Lower leg skin (tissue), 3 donors: Measurements from ENCODE around the gene NCAPG2.

ENCODE experiments used
- CTCF ChIP-seq, 3 donors: fragments of 450-650 bp; IDR thresholded peaks; one replicate each; pipeline ENCODE4 v1.5.1; 2016; ENCODE audit warnings: antibody characterized with exemption in 3 of 3, mild to moderate bottlenecking in 3 of 3, moderate library complexity in 2 of 3
- POLR2A ChIP-seq, 2 donors: fragments of 450-650 bp; IDR thresholded peaks; one replicate each; pipeline ENCODE4 v1.6.1; 2016 to 2017; ENCODE audit warnings: antibody characterized with exemption in 2 of 2, mild to moderate bottlenecking in 1 of 2, moderate library complexity in 1 of 2

GRCh38 chr7:158710651-158711102 lies 6.1 kb upstream of the NCAPG2 start:
- TF ChIP-seq CTCF (IDR thresholded peaks at IDR 0.05) (no peak), POLR2A (IDR thresholded peaks at IDR 0.05) (no peak)
